Islet of Langerhans (tissue), 1 donor: ENCODE measurements around the gene EXOSC3.
"Not testable (repeated sequence)": the region's sequence is repeated elsewhere in the genome, so short reads cannot be mapped to it uniquely, and the experiment has no call there.

Experiments
- FAIRE-seq: peaks from one replicate; lab custom pipeline; 2011; peaks lifted over from hg19 to GRCh38; lab: Jason Lieb, UNC

The EXOSC3 gene

GRCh38 chr9:37775216-37775919 lies 9.5 kb downstream of the EXOSC3 start:
- FAIRE-seq, result no peak

- no peak for FAIRE-seq
These were observed 14.9 kb downstream of the EXOSC3 start for GRCh38 chr9:37769995-37770394.

- no peak for FAIRE-seq
These were observed 15.6 kb downstream of the EXOSC3 start for GRCh38 chr9:37769306-37769705.

DNA sequence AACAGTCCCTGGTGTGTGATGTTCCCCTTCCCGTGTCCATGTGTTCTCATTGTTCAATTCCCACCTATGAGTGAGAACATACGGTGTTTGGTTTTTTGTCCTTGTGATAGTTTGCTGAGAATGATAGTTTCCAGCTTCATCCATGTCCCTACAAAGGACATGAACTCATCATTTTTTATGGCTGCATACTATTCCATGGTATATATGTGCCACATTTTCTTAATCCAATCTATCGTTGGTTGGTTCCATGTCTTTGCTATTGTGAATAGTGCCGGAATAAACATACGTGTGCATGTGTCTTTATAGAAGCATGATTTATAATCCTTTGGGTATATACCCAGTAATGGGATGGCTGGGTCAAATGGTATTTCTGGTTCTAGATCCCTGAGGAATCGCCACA lies 19.6 kb downstream of the EXOSC3 start:
- FAIRE-seq, result not testable (repeated sequence)

DNA sequence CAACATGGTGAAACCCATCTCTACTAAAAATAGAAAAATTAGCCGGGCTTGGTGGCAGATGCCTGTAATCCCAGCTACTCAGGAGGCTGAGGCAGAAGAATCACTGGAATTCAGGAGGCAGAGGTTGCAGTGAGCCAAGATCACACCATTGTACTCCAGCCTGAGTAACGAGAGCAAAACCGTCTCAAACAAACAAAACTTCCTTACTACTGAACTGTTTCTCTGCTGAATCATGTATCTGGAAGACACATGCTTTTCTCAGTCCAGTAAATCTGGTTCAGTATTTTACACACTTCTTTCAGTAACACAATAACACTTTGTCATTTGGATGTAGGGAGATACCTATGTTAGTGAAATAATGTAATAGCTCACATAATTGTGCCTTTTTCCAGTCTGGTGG lies 23.4 kb downstream of the EXOSC3 start:
- no peak for FAIRE-seq

DNA sequence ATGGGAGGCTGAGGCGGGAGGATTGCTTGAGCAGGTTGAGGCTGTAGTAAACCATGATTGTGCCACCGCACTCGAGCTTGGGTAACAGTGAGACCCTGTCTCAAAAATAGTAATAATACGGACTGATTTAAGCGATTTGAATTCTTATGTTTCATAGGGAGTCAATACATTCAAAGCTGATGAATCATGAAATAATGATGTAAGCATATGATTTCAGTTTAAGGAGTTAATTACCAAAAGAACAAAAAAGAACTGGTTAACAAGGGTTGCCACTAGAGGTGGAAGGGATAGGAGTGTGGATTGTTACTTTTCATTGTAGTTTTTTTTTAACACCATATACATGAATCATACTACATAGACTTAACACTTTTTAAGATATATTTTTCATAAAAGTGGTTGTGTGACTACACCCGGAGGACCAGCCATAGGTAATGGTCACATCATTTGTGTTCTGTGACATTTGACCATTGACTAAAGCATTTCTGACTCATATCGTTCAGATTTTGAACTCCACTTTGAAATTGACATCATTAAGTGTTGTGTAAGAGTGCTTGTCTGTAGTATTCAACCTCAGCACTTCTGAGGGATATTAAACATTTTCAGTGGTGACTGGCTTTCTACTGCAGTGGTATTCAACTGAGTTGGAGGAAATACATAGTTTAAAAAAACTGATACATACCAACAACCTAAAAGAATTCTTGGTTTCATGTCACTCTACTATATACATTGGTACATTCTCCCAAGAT lies 24.3 kb downstream of the EXOSC3 start:
- no peak for FAIRE-seq

GRCh38 chr9:37758747-37759146 lies 26.1 kb downstream of the EXOSC3 start:
- no peak for FAIRE-seq

GRCh38 chr9:37753489-37754190 lies 31.2 kb downstream of the EXOSC3 start, which contains the start of gene TRMT10B:
Gene TRMT10B, plus strand, starts transcription at chr9:37753805. Its CDS starts 8,127 bp downstream, at chr9:37761932.
- no peak for FAIRE-seq

GRCh38 chr9:37752642-37753488 lies 32.0 kb downstream of the EXOSC3 start:
- FAIRE-seq, result no peak

- FAIRE-seq, result not testable (repeated sequence)
These were observed 32.8 kb downstream of the EXOSC3 start for GRCh38 chr9:37752112-37752511.

DNA sequence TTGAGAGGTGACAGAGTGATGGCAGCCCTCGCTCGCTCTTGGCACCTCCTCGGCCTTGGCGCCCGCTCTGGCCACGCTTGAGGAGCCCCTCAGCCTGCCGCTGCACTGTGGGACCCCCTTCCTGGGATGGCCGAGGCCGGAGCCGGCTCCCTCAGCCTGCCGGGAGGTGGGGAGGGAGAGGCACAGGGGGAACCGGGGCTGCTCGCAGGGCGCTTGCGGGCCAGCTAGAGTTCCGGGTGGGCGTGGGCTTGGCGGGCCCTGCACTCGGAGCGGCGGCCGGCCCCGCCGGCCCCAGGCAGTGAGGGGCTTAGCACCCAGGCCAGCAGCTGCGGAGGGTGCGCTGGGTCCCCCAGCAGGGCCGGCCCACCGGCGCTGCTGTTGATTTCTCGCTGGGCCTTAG lies 33.2 kb downstream of the EXOSC3 start:
- not testable (repeated sequence) for FAIRE-seq

DNA sequence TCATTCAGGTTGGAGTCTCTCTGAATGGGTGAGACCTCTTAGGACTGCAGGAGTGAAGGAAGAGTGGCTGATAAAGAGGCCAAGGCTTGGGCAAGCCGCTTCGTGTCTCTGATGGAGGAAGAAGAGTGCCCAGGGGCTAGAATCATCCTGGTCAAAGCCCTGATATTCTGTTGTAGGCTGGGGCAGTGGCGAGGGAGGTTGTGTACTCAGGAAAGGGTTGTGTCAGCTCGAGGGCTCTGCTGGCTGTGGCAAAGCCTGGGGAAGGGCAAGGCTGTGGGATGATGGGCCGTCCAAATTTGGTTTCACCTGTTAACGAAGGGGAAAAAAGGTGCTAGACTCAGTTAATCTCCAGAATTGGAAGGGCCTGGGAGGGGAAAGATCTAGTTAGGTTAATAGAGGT lies 33.7 kb downstream of the EXOSC3 start:
- no peak for FAIRE-seq

- FAIRE-seq, result no peak
These were observed 35.7 kb downstream of the EXOSC3 start for GRCh38 chr9:37749129-37749528.

DNA sequence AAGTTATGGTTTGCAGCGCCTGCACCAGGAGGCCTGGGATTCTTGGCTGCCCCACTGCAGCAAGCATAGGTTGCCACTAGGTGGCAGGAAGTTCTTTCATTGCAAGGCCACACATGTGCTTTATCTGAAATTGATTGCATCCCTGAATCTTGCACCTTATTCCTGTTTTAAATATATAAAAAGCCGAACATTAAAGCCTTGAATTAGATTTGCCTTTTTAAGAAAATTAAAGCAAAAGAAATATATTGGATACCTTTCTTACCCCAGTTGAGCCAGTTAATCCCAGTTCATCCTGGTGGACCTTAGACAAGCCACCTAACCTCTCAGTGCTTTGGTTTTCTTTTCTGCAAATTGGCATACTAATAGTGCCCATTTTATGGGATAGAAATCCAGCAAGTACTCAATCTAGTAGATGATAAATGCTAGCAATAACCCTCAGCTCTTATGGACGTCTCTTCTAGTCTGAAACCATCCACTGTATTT lies 37.6 kb downstream of the EXOSC3 start:
- FAIRE-seq, result peak; percentile 84

DNA sequence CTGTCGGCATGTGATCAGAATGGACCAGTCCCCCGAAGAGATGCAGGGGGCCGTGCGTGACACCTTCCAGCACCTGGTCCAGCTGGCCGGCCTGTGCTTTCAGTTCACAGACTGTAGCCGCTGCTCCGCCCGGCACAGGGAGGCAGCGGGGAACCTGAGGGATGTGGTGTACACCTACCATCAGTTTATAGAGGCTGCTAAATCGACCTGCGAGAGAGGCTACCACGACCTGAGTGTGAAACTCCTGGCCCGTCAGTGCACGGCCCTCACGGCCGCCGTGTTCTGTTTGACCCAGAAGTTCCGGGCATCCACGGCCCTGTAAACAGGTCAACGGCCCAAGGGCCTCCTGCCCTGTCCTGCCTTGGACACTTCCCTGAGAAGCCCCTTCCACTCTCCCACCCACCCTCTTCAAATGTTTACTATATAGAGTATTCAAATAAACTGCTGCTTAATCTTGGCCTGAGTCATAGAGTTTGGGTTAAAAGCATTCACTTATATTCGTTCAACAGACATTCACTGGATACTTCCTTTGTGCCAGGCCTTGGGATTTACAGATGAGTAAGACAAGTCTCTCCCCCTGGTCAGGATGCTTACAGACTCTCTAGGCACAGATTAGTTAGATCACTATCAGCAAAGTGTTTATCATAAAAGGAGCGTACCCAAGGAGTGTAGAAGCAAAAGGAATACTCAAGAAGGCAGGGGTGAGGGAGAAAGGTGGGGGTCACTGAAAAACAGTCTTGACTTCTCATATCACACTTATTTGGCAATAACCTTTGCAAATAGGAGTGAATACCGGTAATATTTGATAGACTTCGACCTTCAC lies 38.2 kb downstream of the EXOSC3 start:
- no peak for FAIRE-seq

- no peak for FAIRE-seq
These were observed 38.9 kb downstream of the EXOSC3 start for GRCh38 chr9:37745970-37746369.

GRCh38 chr9:37740631-37741328 lies 44.1 kb downstream of the EXOSC3 start:
- no peak for FAIRE-seq

- no peak for FAIRE-seq
These were observed 44.7 kb downstream of the EXOSC3 start for GRCh38 chr9:37740128-37740527.

DNA sequence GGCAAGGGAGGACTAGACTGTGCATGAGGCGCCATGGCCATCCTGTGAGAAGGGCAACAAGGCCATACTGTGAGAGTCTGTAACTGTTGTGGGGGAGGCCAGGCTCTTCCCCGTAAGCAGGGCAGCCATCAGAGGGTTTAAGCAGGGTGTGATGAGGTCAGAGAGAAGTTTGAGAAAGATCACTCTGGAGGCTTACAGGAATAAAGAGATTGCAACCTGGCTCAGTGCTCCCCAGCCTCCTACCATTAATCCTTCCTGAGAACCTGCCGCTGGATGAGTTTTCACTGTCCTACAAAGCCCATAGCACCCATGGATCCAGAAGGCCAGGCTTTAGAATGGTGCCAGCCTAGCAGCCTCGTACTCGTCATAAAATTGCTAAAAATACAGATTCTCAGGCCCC lies 45.6 kb downstream of the EXOSC3 start:
- FAIRE-seq, result no peak

DNA sequence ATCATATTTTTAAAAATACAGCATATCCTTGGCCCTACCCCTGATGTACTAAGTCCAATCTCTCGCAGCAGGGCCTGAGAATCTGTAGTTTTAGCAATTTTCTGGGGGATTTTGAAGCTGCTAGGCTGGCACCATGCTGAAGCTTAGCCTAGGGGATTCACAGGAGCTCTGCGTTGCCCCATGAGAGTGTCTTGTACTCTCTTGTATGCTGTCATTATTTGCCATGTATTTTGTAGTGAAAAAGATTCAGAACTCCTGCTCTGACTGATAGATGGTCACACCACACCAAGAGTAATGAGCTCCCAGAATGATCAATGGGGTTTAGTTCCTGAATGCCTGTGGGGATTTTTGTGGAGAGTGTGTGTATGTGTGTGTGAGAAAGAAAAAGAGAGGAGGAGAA lies 51.9 kb downstream of the EXOSC3 start:
- no peak for FAIRE-seq
